NCI-H1417 treated with DMSO at 0.1 percent for 48 hours (cell line): ENCODE results near the gene ADGRD2.

Source experiments
- DNase-seq: peaks from one replicate; lab custom pipeline; 2025; lab: John Stamatoyannopoulos, UW

ADGRD2 gene

DNA sequence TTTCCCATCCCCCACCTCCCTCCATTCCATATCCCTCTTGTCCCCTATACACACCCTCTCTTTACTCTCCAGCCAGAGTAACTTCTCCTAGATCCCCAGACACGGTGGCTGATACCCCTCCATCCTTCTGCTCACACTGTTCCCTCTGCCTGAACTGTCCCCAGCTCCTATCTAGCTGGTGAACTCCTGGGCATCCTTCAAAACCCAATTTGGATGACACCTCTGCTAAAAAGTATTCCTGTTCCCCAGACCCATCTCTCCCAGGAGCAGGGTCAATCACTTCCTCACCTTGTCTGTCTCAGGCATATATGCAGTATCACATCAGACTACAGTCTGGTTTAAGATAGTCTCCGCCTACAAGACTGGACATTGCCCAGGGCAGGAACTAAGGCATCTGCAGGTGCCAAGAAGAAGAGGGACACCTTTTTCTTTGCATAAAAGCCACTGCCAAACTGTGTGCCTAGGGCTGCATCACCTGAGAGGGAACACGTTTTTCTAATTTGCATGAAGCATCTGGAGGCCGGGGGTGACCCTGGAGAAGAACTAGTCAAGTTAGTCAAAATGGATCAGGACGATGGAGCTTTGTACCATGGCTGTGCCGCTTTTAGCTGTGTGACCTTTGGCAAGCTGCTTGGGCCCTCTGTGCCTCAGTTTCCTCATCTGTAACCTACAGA lies 29.8 kb downstream of the ADGRD2 start:
- DNase-seq, result no peak

GRCh38 chr9:124480621-124480981 lies 30.4 kb downstream of the ADGRD2 start:
- no peak for DNase-seq

- no peak for DNase-seq
Observed at GRCh38 chr9:124481115-124481514, 30.9 kb downstream of the ADGRD2 start.

DNA sequence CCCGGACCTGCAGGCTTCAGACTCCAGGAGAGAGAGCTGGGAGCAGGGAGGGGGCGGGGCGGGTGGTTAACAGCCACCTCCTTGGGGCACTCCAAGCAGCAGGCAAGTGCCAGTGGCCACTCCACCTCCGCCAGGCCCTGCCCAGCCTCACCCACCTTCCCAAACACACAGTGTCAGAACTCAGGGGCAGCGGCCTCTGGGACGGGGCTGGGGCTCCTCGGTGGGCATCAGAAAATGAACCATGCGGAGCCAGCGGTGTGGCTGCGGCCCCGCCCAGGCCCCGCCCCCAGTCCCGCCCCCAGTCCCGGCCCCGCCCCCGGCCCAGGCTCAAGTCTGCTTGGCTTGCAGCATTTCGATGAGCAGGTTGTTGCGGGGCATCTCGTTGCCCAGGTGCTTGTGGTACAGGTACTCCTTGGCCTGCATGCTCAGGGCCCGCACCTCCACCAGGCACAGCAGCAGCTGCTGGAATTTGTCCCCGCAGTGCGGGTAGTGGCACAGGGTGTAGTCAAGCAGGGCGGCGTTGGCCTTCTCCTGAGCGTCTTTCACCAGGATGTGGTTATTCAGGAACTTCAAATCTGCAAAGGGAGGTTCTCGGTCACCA lies 32.3 kb downstream of the ADGRD2 start:
- no peak for DNase-seq

DNA sequence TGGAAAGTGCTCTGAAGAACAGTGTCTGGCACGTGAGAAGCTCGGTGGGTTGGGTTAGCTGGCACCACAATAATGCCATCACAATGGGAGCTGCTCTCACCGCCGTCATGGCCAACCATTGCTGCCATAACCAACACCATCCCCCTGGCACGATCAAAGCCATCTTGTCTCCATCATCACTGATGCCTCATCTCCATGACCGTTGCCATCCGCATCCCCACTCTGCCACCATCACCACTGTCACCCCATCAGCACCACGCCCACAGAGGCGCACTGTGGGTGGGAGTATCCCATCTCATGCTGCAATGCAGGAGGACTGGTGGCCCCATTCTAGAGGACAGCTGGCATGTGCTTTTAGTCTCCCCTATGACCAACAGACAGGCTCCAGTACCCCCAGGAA lies 33.2 kb downstream of the ADGRD2 start:
- no peak for DNase-seq

- no peak for DNase-seq
Observed at GRCh38 chr9:124485201-124485600, 35.0 kb downstream of the ADGRD2 start.

- no peak for DNase-seq
Observed at GRCh38 chr9:124485936-124486335, 35.7 kb downstream of the ADGRD2 start.

DNA sequence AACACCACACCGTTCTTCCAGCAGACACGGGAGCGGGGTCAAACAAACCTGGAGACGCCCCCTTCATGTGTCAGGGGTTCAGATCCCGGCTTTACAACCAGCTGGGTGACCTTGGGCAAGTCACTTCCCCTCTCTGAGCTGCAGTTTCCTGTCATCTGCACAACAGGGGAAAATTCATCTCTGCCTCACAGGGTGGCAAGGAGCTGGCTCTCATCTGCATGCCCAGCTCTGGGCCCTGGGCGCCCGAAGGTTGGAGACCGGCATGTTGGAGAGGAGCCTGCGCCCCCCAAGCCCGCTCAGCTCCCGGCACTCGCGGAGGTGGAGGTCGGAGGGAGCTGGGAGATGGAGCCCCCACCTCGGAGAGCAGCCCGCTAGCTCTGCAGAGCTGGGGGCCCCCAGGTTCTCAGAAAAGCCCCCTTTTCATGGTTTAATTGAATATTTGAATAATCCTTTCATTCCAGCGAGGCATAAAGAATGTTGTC lies 36.6 kb downstream of the ADGRD2 start:
- DNase-seq, result no peak

- no peak for DNase-seq
Observed at GRCh38 chr9:124487260-124488182, 37.3 kb downstream of the ADGRD2 start.

DNA sequence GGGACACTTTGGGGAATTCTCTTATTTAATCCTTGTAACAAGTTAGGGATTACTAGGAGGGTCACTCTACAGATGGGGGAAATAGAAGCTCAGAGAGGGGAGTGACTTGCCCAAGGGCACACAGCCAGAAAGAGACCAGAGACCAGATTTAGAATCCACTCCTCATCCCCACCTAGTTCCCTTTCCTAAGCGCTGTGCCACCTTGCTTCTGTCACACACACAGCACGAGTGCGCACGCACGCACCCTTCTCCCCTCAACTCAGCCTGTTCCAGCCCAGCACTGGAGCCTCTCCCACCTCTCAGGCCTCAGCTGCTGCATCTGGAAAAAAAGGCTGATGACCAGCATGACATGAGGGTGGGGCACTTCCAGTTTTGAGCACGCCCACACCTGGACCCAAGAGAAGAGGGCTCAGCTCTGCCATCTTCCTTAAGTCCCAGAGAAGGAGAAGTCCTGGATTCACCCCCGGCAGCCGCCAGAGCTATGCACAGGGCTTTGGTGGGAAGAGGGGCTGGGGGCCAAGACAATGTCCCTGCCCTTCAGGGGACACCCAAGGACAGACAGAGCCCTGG lies 38.5 kb downstream of the ADGRD2 start:
- DNase-seq, result no peak

GRCh38 chr9:124489222-124489621 lies 39.0 kb downstream of the ADGRD2 start:
- no peak for DNase-seq

- DNase-seq, result no peak
Observed at GRCh38 chr9:124490004-124490403, 39.8 kb downstream of the ADGRD2 start.

DNA sequence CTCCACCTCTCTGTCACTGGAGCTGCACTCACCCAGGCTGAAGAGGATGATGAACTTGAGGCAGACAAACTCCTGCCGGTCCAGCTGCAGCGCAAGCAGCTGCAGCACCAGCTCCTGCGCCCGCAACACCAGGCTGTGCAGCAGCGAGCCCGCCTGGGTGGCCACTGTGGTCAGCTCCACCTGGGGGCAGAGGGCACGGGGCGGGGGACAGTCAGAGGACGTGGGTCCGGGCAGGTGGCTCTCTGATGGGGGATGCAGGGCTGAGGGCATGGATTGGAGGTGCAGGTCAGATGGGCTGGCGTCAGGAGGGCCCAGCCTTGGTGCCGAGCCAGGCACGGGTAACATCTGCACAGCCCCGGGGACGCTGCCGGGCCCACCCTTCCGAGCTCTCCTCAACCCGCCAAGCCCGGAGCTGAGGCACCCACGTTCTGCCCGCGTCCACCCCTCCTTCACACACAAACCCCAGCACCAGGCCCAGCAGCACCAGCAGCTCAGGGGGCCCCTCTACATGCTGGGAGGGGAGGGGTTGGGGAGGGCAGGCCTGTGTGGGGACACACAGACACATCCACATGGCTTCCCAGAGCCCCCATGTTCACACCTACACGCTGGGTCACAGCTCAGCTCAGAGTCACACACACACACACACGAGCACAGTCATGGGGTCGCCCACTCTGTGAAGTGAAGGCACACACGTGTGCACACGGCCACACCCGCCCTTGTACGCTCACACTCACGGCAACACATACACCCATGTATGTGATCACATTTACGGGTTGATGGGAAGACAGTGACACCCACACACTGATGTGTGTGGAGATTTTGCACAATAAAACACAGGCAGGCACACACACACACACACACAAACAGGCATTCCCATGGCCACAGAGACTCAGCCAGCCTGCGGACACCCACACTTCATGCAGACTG lies 41.1 kb downstream of the ADGRD2 start:
- DNase-seq, result no peak

DNA sequence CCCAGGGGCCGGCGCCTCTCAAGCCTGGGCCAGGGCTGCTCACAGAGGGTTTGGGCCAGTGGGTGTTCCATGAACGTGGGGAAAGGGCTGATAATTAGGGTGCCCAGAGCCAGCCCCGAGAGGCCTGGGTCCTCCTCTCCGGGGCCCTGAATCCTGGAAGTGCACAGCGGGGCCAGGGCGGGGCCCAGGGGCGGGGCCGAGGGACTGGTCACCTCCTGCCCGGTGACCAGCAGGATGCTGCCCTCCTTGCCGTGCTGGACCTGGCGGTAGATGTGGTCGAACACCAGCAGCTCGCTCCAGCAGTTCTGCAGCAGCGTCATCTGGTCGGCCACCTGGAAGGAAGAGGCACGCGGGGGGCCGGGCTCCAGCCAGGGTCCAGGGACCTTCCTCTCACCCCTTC lies 42.6 kb downstream of the ADGRD2 start:
- no peak for DNase-seq

- DNase-seq, result no peak
Observed at GRCh38 chr9:124493218-124493617, 43.0 kb downstream of the ADGRD2 start.

DNA sequence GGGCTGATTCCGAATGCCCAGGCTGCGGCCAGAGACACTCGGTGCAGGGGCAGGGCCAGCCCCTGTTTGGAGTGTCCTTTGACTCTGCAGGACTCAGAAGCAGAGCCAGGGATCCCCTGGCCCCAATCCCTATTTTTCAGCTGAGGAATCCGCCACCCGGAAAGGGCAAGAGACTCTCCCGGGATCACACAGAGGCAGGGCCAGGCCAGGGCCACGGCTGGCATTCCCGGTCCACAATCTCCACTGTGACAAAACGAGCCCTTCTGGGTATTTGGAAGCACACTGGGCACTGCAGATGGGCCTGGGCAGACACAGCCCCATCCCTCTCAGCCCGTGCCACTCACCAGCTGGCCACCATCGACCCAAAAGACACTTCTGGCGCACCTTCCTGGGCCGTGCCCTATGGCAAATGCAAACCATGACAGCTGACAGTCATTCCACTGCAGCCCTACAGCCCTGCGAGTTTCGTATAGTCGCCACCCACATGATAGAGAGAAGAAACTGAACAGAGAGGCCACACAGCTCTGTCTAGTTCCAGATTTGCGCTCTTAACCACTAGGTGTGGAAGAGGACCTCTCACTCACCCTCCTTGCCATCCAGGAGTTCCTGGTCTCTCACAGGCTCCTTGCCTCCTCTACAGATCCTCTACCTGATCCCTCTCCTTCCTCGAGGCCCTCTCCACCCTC lies 43.7 kb downstream of the ADGRD2 start:
- no peak for DNase-seq

GRCh38 chr9:124495126-124496074 lies 45.1 kb downstream of the ADGRD2 start:
- no peak for DNase-seq

DNA sequence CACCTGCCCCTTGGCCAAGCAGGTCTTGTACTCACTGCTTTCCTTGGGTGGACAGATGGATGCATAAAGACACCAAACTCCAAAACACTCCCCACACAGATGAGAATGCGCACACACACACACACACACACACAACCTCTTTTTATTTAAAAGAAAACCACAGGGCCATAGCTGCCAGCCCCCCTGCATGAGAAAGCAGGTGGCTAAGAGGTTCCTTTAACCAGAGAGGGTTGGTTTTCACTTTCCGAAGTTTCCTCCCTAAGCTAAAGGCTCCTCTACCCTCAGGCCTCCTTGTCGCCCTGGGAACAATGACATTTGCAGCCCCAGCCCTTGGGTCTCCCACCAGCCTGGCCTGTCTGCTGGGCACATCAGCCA lies 45.8 kb downstream of the ADGRD2 start:
- DNase-seq, result no peak

GRCh38 chr9:124496463-124496862 lies 46.2 kb downstream of the ADGRD2 start:
- DNase-seq, result no peak

- no peak for DNase-seq
Observed at GRCh38 chr9:124497441-124497840, 47.2 kb downstream of the ADGRD2 start.
